Vagina (tissue), 2 donors: ENCODE measurements around the gene STK32A.

Experiments used
- CTCF ChIP-seq, 3 experiments: fragments of 450-650 bp in 2 of 3; fragments of 200-600 bp in 1 of 3; sonication (generic) in 1 of 3; IDR thresholded peaks; one replicate each; pipeline ENCODE4 v1.5.1; 2017 to 2019; ENCODE audit warnings: antibody characterized with exemption in 3 of 3, mild to moderate bottlenecking in 2 of 3, moderate library complexity in 2 of 3
- POLR2A ChIP-seq, 2 donors: fragments of 450-650 bp; IDR thresholded peaks; one replicate each; pipeline ENCODE4 v1.6.1; 2017; ENCODE audit warnings: antibody characterized with exemption in 2 of 2, mild to moderate bottlenecking in 2 of 2, moderate library complexity in 2 of 2
- POLR2AphosphoS5 ChIP-seq, 2 donors: sonication (generic); formaldehyde crosslinking; IDR thresholded peaks; one replicate each; pipeline ENCODE4 v1.9.0; 2017; ENCODE audit warnings: antibody characterized with exemption in 2 of 2, mild to moderate bottlenecking in 2 of 2, low read depth in 1 of 2; ENCODE audit not compliant: insufficient read depth in 1 of 2

GRCh38 chr5:147245381-147246165, 10.7 kb downstream of the STK32A start:
- TF ChIP-seq POLR2A (IDR thresholded peaks at IDR 0.05) = no peak
- TF ChIP-seq CTCF (IDR thresholded peaks at IDR 0.05) = no peak
- no peak for TF ChIP-seq POLR2AphosphoS5 (IDR thresholded peaks at IDR 0.05; ENCODE audit: insufficient read depth in 1 of 2, low read depth in 1 of 2)
